GM21529 (cell line): ENCODE measurements around the gene RRAD.

Experiments
- ATAC-seq: cut with Tn5 transposase; IDR thresholded peaks from one replicate; pipeline ENCODE4 v1.9.1; 2021; ENCODE audit not compliant: unreplicated experiment

RRAD gene

DNA sequence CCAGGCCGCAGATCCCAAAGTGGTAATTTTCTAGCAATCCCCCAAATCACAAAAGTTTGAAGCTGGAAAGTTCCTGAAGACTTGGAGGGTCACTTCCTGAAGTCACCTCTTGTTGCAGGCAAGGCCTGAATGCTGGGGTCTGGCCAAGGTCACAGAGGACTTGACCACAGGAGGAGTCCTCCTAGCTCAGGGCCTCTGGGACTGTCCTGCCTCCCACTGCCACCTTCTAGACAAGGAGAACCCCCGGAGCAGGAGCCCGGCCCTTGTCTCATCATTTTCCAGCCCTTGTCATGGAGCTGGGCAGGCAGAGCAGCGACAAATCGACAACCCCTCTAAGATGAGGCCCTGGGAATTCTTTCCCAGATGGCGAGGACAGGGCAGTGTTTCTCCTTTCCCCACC is 7.0 kb downstream of the RRAD start:
- no peak for ATAC-seq

GRCh38 chr16:66917741-66918140 is 7.6 kb downstream of the RRAD start:
- ATAC-seq: no peak

DNA sequence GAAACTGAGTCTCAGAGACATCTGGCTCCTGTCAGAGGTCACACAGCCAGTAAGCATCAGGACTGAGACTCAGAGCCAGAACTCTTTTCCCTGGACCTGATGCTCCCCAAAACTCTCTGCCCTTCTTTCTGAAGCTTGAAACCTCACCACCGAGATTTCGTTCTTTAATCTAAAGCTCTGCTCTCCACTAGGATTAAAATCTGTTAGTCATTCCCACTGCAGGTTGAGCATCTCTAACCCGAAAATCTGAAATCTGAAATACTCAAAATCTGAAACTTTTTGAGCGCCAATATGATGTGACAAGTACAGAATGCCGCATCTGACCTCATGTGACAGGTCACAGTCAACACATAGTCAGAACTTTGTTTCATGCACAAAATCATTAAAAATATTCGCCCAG is 8.8 kb downstream of the RRAD start:
- ATAC-seq: no peak

DNA sequence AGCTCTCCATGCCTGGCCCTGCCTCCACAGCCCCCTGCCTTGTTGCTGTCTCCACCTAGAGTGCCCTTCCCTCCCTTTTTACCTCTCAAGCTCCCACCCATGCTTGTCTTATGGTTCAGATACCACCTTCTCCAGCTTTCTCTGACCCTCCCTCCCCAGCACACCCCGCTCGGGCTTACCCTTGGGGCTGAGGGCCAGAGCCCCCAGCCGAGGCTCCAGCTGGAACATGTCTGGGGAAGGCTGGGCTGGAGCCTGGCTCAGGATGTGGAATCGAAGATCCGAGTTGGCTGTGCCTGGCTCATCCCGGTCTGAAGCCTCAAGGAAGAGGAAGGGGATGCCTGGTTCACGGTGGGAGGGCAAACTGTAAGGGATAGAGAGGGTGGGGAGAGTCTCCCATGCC is 10.3 kb downstream of the RRAD start:
- ATAC-seq: no peak

DNA sequence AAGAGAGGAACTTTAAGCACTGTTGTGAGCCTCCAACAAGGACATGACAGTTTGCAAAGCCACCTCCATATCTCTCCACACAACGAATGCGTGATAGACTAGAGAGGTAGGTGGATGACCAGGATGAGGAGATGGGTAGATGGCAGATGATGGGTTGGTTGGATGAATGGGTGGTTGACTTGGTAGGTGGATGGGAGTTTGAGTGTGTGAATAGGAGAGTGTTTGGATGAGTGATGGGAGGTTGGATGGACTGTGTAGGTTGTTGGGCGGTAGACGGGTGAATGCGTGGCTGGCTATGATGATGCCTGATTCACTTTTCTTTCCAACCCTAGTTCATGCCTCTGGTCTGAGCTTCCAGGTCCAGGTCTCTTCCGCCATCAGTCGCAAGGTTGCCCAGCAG is 10.8 kb downstream of the RRAD start:
- ATAC-seq: no peak

DNA sequence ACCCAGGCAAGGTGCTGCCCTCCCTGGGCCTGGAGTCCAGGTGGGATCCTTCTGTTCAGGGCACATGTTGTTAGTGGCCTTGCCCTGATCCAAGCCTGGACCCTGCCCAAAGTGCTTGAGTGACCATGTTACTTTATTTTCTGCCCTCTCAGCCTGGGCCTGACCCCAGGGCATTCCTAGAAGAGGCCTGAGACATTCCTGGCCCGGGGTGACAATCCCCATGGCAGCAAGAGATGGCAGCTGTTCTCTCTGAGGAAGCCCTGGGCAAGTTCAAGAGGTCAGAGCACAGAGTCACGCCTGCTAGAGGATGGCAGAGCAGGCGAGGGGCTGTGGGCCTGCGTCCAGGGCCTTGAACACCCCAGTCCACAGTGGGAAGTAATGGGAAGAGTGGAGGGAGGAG is 11.6 kb downstream of the RRAD start:
- ATAC-seq: no peak

GRCh38 chr16:66913081-66913480 is 12.3 kb downstream of the RRAD start:
- no peak for ATAC-seq

- ATAC-seq: no peak
These were observed 13.5 kb downstream of the RRAD start for GRCh38 chr16:66911801-66912200.

GRCh38 chr16:66911112-66911511 is 14.2 kb downstream of the RRAD start:
- ATAC-seq: no peak

DNA sequence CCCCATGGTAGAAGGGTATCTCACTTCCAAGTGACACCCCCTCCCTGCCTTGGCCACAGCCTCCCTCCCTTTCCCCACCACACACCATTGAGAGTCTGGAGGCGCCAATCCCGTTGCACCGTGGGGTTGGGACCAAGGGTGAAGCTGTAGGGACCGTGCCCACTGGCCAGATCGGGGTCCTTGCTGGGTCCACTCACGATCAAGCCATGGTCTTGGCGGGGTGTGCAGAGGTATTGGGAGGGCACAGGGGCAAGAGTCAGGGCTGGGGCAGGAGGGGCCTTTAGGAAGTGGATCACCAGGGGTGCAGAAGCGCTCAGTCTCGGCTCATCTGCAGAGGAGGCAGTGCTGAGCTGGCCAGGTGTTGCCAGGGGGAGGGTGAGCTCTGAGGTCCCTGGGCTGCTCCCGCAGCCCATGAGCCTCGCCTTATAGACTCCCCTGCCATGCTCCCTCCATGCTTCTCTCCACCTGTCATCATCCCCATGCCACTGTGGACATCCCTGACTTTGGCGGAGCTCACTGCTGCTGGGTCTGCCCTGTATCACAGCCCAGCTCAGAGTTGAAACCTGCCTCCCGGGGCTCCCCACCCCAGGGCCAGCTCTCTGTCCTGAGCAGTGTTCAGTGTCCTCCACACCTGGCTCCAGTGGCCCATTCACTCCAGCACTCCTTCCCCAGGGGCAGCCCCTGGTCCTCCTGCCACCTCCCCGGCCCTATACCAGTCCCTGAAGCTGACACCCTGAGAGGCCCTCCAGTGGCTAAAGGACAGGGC is 15.0 kb downstream of the RRAD start:
- no peak for ATAC-seq

- ATAC-seq: no peak
These were observed 16.4 kb downstream of the RRAD start for GRCh38 chr16:66908762-66909559.

GRCh38 chr16:66908116-66908515 is 17.2 kb downstream of the RRAD start:
- ATAC-seq: no peak

- no peak for ATAC-seq
These were observed 18.2 kb downstream of the RRAD start for GRCh38 chr16:66906916-66907836.

DNA sequence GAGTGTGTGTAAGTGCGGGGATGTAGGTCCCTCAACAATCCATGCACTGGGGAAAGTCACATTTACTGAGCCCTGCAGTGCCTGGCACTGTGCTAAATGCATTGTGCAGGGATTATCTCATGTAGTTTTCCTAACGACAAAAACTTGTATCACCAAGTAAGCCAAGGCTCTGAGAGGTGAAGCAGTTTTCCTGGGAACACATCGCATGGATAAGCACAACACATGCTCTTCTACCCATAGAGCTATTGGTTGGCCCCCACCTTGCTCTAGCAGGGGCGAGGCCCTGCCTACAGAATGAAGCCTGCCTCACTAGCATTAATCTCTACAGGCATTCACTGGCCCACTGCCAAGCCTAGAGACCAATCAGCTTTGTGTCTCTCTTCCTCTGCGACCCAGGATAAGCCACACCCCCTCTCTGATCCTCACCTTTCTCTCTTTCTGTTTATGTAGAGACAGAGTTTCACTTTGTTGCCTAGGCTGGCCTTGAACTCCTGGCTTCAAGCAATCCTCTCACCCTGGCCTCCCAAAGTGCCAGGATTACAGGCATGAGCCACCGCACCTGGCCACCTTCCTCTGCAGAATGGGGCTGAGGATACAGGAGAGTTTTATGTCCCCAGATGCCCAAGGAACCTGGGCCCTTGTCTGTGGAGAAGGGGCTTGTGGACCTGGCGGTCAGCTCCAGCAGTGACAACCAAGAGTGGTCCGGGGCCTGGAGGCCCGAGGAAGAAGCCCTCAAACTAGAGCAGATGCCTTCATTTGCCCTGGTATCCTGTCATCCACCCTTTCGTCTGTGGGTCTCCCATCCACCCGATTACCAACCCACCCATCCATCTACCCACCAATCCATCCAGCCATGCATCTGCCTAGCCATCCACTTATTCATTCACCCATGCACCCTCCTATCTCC is 19.4 kb downstream of the RRAD start:
- no peak for ATAC-seq

DNA sequence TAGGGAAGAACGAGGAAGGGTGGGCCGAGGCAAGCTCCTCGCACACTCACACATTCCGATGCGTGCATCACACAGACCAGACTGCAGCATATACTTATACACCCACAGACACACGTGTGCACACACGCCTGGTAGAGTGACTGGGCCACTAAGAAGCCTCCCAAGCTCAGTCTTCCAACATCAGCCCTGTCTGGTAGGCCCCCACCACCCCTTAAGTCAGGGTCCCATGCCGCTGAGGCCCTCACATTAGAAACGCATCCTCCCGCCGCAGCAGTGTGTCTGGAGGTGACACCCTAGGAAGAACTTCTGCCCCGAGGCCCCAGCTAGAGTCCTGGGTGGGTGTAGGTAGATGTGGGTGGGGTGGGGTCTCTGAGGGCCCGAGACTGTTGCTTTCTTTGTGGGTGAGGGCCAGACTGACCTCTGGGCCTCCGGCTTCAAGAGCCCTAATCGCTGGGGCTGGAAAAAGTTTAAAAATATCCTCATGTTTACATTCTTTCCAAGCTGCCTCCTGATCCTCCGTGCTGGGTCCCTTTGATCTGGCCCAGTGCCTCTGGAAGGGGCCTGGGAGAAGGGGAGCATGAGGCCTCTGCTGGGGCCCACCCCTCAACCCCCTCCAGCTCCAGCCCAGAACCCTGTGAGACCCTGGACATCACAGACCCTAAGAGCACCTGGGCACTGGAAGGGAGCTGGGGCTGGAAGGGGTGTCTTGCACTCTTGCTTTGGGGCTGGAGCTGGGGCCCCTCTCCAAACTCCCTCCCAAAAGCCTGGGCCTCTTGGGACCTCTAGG is 20.3 kb downstream of the RRAD start:
- no peak for ATAC-seq

DNA sequence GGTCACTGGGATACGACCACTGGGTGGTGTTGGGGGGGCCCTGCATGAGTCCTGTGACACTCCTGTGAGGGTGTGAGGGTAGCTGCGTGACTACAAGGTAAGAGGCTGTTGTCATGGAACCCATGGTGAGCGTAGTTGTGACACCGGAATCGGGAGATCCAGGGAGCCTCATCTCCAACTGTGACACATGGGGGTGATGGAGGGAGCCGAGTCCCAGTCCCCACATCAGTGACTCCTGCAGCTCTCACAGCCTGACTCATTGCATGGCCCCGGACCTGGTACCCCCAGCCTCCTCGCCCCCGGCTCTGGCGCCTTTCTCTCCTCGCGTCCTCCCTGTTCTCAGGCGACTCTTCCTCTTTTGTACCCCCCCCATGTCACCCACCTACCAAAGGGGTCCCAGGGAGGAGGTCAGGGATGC is 20.9 kb downstream of the RRAD start:
- ATAC-seq: no peak

GRCh38 chr16:66903544-66904427 is 21.5 kb downstream of the RRAD start:
- ATAC-seq: no peak

- no peak for ATAC-seq
These were observed 22.4 kb downstream of the RRAD start for GRCh38 chr16:66902648-66903543.
